ENCODE measurements around the gene PCBP1.

- TF ChIP-seq, protein P1, sequence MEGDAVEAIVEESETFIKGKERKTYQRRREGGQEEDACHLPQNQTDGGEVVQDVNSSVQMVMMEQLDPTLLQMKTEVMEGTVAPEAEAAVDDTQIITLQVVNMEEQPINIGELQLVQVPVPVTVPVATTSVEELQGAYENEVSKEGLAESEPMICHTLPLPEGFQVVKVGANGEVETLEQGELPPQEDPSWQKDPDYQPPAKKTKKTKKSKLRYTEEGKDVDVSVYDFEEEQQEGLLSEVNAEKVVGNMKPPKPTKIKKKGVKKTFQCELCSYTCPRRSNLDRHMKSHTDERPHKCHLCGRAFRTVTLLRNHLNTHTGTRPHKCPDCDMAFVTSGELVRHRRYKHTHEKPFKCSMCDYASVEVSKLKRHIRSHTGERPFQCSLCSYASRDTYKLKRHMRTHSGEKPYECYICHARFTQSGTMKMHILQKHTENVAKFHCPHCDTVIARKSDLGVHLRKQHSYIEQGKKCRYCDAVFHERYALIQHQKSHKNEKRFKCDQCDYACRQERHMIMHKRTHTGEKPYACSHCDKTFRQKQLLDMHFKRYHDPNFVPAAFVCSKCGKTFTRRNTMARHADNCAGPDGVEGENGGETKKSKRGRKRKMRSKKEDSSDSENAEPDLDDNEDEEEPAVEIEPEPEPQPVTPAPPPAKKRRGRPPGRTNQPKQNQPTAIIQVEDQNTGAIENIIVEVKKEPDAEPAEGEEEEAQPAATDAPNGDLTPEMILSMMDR (IDR thresholded peaks at IDR 0.05): no peak
- TF ChIP-seq POLR2A (IDR thresholded peaks at IDR 0.05) (no peak), POLR2AphosphoS5 (IDR thresholded peaks at IDR 0.05) (no peak)
Measured at GRCh38 chr2:70113359-70114070, 26.2 kb downstream of the PCBP1 start.

All from breast epithelium (tissue), 3 donors.